IPS-15b (cell line): ENCODE results near the gene EXOC6.

Experiments used
- H3K27me3 ChIP-seq: one replicate; pipeline ENCODE4 v1.6.1; 2013; ENCODE audit warnings: low read length; ENCODE audit not compliant: control insufficient read depth, insufficient read depth
- H3K36me3 ChIP-seq: one replicate; pipeline ENCODE4 v1.6.1; 2013; ENCODE audit warnings: low read length; ENCODE audit not compliant: control insufficient read depth, insufficient read depth
- H3K4me1 ChIP-seq: one replicate; pipeline ENCODE4 v1.6.1; 2013; ENCODE audit warnings: mild to moderate bottlenecking, low read length; ENCODE audit not compliant: control insufficient read depth, insufficient read depth
- H3K4me3 ChIP-seq: one replicate; pipeline ENCODE4 v1.5.1; 2013; ENCODE audit warnings: low read depth, low read length
- H3K9ac ChIP-seq: one replicate; pipeline ENCODE4 v1.6.1; 2013; ENCODE audit warnings: low read depth, mild to moderate bottlenecking, low read length
- H3K9me3 ChIP-seq: one replicate; pipeline ENCODE4 v1.6.1; 2013; ENCODE audit warnings: mild to moderate bottlenecking, low read length; ENCODE audit not compliant: control insufficient read depth, insufficient read depth

Gene EXOC6

DNA sequence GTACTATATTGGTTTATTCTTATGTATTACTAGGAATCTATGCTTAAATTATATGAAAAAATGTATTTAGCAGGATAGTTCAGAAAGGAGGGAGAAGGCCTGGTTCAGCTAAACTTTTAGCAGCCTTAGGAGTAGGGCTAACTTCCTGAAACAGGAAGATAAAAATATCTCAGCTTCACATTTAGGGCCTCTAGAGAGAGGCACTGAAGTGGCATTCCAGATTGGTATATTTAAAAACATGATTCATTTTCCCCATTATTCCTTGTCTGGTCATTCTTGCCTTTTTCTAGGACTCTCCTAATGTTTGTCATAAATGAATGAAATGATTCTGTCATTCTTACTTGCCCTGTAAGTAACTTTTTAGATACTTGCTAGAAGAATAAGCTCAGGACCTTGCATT, 149.3 kb downstream of the EXOC6 start:
- Histone ChIP-seq H3K4me3 (no peak overlapping the region), H3K9ac (no peak overlapping the region), H3K9me3 (no peaks in the 10 kb centered on the region), H3K27me3 (no peaks in the 10 kb centered on the region), H3K4me1 (peaks cover 18% of the 10 kb centered on the region), H3K36me3 (no peaks in the 10 kb centered on the region)

DNA sequence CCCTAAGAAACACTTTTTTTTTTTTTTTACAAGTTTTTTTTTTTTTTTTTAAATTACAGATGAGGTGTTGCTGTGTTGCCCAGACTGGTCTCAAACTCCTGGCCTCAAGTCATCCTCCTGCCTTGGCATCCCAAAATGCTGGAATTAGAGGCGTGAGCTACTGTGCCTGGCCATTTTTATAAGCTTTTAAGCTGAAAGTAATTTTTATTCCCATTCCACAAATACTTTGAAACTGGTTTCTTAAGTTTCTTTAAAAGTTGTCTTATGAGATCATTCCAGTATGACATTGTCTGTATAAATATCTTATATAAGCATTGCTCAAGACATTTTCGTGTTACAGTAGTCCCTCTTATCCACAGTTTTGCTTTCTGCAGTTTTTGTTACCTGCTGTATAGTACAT, 150.9 kb downstream of the EXOC6 start:
- Histone ChIP-seq H3K9me3 (no peaks in the 10 kb centered on the region), H3K4me1 (peaks cover 12% of the 10 kb centered on the region), H3K4me3 (no peak overlapping the region), H3K27me3 (no peaks in the 10 kb centered on the region), H3K9ac (no peak overlapping the region), H3K36me3 (no peaks in the 10 kb centered on the region)

DNA sequence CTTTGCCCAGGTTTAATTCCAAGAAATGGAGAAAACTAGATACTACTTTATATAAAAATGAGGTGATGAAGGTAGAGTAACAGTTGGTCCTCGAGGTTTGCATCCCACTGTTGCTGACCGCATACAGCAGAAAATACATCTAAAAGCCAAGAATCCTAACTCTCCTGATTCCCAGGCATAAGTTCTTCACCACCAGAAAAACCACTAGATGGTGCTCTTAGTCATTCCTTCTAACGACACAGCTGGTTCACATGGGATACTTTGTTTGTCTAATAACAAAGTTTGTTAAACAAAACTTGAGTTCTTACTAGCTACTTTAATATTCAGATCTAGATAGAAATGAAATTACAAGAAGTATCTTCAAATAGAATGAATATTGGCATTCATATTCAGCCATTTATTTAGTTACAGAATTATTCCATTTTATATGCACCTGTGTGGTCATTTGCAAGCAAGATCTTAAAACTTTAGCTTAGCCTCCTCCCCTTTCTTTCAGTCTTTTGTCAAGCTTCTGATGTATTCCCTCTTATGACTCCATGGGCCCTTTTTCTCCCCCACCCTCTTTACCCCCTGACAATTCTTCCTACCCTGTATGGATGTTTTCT, 158.2 kb downstream of the EXOC6 start:
- H3K9me3 ChIP-seq, result no peaks in the 10 kb centered on the region
- no peaks in the 10 kb centered on the region for H3K27me3 ChIP-seq
- no peak overlapping the region for H3K4me3 ChIP-seq
- no peak overlapping the region for H3K9ac ChIP-seq
- no peaks in the 10 kb centered on the region for H3K4me1 ChIP-seq
- no peaks in the 10 kb centered on the region for H3K36me3 ChIP-seq

DNA sequence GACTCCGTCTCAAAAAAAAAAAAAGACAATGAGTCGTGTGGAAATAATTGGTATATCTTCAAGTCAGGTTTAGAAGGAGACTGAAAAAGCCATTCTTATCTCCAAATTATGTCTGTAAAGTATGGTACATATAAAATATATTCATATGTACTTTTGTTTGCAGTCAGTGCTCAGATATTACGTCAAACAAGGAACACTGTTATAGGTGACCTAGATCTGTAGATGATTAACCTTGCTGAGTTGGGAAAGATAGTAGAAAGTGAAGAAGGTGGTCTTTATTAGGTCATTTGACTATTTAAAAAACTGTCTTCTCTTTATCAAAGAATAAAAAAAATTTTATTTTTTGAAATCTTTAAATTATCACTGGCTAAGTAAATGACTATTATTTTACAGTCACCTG, 167.4 kb downstream of the EXOC6 start:
- Histone ChIP-seq H3K4me3 (no peak overlapping the region), H3K27me3 (no peaks in the 10 kb centered on the region), H3K9ac (no peak overlapping the region), H3K9me3 (no peaks in the 10 kb centered on the region), H3K36me3 (no peaks in the 10 kb centered on the region), H3K4me1 (no peaks in the 10 kb centered on the region)

DNA sequence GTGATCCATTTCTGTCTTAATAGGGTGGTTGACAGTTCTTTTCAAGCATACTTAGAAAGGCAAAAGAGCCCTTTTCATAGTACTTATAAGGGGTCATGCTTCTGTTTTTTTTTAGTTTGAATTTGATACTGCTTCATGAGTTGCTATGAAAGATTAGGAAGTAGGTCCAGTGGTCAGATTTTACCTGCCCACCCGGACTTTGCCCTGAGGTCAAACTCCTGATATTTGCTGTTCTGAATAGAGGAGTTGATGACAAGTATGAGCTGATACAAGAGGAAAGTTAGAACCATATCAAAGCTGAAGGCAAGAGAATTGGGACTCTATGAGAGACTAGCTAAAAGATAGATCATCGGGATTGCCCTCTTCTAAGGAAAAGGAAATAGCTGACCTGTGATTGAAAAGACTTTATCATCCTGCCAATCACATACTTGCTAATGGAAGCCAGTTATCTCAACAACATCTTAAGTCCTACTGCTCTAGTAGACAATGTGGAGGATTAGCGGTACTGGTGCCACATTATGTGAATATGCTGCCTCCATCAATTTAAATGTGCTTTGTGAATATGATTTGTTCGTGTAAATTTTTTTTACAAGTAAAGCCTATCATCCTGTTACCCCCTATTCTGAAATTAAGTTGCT, 174.8 kb downstream of the EXOC6 start:
- H3K4me1 ChIP-seq, result no peaks in the 10 kb centered on the region
- H3K4me3 ChIP-seq, result no peak overlapping the region
- H3K36me3 ChIP-seq, result no peaks in the 10 kb centered on the region
- no peak overlapping the region for H3K9ac ChIP-seq
- H3K27me3 ChIP-seq, result no peaks in the 10 kb centered on the region
- no peaks in the 10 kb centered on the region for H3K9me3 ChIP-seq

DNA sequence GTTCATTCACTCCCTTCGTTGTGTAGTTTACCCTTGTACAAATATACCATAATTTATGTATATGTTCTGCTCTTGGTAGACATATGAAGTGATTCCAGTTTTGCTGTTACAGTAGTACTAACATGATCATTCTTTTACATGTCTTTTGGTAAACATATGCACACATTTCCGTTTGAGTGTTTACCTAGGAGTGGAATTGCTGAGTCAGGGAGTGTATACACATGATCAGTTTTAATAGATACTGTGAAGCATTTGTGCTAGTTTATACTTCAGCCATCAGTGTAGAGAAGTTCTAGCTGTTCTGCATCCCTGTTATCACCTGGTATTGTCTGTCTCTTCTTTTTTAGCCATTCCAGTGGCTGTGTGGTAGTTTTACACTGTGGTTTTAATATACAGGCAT, 177.8 kb downstream of the EXOC6 start:
- Histone ChIP-seq H3K4me3 (no peak overlapping the region), H3K9ac (no peak overlapping the region), H3K9me3 (no peaks in the 10 kb centered on the region), H3K4me1 (no peaks in the 10 kb centered on the region), H3K27me3 (no peaks in the 10 kb centered on the region), H3K36me3 (no peaks in the 10 kb centered on the region)

DNA sequence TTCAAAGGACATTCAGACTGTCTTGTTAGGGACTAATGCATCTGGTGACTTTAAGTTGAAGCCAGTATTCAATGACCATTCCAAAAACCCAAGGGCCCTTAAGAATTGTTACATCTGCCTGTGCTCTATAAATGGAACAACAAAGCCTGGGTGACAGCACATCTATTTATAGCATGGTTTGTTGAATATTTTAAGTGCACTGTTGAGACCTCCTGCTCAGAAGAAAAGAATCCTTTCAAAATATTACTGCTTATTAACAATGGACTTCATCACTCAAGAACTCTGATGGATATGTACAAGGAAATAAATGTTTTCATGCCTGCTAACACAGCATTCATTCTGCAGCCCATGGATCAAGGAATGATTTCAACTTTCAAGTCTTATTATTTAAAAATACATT, 179.2 kb downstream of the EXOC6 start:
- Histone ChIP-seq H3K4me1 (peaks cover 3% of the 10 kb centered on the region), H3K27me3 (no peaks in the 10 kb centered on the region), H3K4me3 (no peak overlapping the region), H3K9me3 (no peaks in the 10 kb centered on the region), H3K36me3 (no peaks in the 10 kb centered on the region), H3K9ac (no peak overlapping the region)

DNA sequence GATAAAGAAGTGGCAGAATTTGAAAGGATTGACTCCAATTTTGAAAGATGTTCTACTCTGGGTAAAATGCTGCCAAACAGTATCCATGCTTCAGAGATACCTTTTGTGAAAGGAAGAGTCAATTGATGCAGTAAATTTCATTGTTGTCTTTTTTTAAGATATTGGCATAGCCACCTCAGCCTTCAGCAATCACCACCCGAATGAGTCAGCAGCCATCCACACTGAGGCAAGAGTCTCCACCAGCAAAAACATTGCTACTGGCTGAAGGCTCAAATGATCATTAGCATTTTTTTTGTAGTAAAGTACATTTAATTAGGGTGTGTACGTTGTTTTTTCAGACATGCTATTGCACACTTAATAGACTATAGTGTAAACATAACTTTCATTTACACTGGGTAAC, 180.6 kb downstream of the EXOC6 start:
- H3K4me1 ChIP-seq, result peaks cover 8% of the 10 kb centered on the region
- no peak overlapping the region for H3K9ac ChIP-seq
- no peak overlapping the region for H3K4me3 ChIP-seq
- no peaks in the 10 kb centered on the region for H3K36me3 ChIP-seq
- no peaks in the 10 kb centered on the region for H3K27me3 ChIP-seq
- no peaks in the 10 kb centered on the region for H3K9me3 ChIP-seq

DNA sequence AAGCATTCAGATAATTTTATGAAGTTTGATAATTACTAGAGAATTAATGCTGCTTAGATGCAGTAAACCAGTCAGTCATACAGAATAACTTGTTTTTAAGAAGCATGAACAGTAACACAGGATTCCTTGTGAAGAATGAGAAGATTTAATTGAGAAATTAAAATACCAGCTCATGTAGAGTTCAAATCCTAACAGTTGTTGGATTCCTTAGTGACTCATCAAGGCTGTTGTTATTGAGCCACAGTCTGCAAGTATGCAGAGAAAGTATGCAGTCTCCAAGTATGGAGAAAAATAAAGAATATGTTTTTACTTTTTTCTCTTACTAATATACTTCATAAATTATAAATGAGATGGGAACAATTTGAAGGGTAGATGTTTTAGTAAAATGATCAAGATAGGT, 182.1 kb downstream of the EXOC6 start:
- Histone ChIP-seq H3K9me3 (no peaks in the 10 kb centered on the region), H3K36me3 (no peaks in the 10 kb centered on the region), H3K9ac (no peak overlapping the region), H3K4me3 (no peak overlapping the region), H3K27me3 (no peaks in the 10 kb centered on the region), H3K4me1 (peaks cover 8% of the 10 kb centered on the region)

DNA sequence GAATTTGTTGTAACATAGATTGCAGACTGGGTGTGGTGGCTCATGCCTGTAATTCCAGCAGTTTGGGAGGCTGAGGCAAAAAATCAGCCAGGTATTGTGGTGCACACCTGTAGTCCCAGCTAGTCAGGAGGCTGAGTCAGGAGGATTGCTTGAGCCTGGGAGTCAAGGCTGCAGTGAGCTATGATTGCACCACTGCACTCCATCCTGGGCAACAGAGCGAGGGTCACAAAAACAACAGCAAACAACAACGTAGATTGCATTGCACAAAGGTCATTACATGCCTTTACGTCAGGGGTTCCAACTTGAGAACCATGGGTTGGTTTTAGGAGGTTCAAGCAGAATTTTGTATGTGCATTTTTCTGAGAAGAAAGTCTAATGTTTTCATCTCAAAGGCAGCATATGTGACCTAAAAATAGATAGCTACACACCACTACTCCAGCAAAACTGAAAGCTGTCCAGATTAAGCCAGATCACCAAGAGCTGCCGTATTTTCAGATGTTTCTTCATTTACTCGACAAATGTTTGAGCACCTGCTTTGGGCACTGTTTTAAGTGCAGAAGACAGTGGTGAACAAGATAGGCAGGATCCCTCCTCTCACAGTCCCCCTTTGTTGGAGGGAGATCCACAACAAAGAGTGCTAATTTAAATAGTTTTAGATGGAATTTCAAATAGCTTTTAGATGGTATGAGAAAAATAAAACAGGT, 183.9 kb downstream of the EXOC6 start:
- no peak overlapping the region for H3K9ac ChIP-seq
- peaks cover 8% of the 10 kb centered on the region for H3K4me1 ChIP-seq
- H3K4me3 ChIP-seq, result no peak overlapping the region
- H3K9me3 ChIP-seq, result no peaks in the 10 kb centered on the region
- no peaks in the 10 kb centered on the region for H3K27me3 ChIP-seq
- no peaks in the 10 kb centered on the region for H3K36me3 ChIP-seq

DNA sequence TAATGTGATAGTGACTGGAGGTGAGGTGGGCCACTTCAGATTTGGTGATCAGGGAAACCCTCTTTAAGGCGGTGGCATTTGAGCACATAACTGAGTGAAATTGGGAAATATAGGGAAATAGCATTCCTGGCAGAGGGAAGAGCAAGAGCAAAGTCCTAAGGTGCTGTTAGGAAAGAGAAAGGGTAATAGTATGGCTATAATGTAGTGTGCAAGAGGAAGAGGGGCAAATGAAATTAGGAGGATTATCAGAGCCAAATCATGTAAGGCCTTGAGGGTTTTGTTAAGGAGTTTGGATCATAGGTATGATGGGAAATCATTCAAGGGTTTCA, 184.5 kb downstream of the EXOC6 start:
- H3K4me1 ChIP-seq, result peaks cover 8% of the 10 kb centered on the region
- no peak overlapping the region for H3K4me3 ChIP-seq
- H3K9me3 ChIP-seq, result no peaks in the 10 kb centered on the region
- H3K27me3 ChIP-seq, result no peaks in the 10 kb centered on the region
- no peaks in the 10 kb centered on the region for H3K36me3 ChIP-seq
- no peak overlapping the region for H3K9ac ChIP-seq

DNA sequence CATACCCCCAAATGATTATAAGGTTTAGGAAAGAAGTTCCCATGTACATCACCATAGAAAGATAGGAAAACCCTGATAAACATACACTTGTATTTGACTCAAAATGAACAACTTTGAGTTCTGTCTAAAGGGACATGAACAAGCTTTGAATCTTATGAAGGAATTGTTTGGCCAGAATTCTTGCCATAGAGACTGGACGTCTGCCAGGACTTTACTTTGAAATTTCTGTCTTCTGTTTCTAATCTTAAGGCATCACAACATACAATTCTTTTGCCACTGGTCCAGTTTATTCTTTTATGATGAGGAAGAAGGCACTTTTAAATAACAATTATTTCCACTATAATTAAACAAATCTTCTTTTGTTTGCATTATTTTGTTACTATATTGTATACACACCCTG, 186.1 kb downstream of the EXOC6 start:
- Histone ChIP-seq H3K9ac (no peak overlapping the region), H3K27me3 (no peaks in the 10 kb centered on the region), H3K36me3 (no peaks in the 10 kb centered on the region), H3K9me3 (no peaks in the 10 kb centered on the region), H3K4me1 (peaks cover 10% of the 10 kb centered on the region), H3K4me3 (no peak overlapping the region)
